ENCODE data around the gene IFNL4.
"Not testable (repeated sequence)": the region's sequence is repeated elsewhere in the genome, so short reads cannot be mapped to it uniquely, and the experiment has no call there.

The IFNL4 gene

DNA sequence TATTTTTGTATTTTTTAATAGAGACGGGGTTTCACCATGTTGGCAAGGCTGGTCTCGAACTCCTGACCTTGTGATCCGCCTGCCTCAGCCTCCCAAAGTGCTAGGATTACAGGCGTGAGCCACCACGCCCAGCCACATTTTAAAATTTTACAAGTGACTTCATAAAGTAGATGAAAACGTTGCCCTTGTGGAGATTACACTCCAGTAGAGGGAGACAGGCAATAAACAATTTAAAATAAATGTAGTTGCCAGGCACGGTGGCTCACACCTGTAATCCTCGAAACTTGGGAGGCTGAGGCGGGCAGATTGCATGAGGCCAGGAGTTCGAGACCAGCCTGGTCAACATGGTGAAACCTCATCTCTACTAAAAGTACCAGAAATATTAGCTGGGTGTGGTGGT lies 29.5 kb downstream of the IFNL4 start:
- DNase-seq, result not testable (repeated sequence)

DNA sequence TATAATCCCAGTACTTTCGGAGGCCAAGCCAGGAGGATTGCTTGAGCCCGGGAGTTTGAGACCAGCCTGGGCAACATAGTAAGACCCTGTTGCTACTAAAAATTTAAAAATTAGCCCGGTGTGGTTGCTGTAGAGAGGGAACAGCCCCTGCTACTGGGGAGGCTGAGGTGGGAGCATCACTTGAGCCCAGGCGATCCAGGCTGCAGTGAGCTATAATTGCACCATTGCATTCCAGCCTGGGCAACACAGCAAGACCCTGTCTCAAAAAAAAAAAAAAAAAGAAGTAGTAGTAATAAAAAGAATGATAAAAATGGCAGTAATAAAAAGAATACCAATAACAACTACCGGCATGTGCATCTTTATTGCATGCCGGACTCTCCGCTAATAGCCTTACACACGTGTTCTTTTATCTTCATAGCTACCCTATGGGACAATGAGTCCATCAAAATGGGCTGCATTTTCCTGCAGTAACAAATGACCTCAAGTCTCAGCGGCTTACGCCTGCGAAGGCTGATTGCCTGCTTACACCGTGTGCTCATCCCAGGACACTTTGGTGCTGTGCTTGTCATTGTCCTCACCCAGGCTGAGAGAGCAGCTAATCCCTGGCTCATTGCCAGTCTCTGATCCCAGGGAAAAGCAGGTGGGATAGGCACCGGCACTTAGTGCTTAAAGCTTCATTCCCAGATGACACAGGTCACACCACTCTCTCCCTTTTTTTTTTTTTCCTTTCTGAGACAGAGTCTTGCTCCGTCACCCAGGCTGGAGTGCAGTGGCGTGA lies 30.2 kb downstream of the IFNL4 start:
- DNase-seq, result no peak

DNA sequence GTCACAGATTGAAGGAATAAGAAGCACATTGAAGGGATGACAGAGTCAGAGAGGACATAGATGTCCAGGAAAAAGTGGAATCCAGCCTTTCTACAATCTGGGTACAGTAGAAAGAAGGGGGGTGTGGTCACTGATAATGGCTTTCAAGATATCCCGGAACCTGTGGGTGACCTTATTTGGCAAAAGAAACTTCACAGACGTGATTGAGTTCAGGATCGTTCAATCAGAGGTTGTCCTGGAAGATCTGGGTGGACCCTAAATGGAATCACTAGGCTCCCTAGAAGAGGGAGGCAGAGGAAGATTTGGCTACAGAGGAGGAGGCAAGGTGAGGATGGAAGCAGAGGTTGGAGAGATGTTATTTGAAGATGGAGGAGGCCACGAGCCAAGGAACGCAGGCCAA lies 31.6 kb downstream of the IFNL4 start:
- no peak for DNase-seq

DNA sequence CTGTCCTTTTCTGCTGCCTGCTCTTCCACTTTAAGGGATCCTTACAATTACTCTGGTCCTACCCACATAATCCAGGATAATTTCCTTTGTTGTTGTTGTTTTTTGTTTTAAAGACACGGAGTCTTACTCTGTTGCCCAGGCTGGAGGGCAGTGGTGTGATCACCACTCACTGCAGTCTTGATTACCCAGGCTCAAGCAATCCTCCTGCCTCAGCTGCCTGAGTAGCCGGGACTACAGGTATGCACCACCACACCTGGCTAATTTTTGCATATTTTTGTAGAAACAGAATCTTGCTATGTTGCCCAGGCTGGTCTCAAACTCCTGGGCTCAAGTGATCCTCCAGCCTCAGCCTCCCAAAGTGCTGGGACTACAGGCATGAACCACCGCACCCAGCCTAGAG lies 33.3 kb downstream of the IFNL4 start:
- not testable (repeated sequence) for DNase-seq

DNA sequence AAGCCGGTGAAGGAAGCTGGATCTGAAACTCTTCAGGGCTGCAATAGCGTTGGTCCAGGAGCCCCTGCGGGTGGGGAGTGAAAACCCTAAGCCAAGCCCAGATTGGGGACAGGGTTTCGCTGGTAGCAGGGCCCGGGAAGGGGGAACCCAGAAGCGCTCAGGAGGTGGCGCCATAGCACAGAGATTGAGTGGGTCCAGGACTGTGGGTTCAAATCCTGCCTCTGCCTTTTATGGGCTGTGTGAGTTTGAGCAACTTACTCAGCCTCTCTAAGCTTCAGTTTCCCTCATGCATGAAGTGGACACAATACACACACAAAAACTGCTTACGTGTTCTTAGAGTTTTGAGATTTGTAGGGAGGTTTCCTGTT lies 36.3 kb downstream of the IFNL4 start:
- DNase-seq, result no peak

DNA sequence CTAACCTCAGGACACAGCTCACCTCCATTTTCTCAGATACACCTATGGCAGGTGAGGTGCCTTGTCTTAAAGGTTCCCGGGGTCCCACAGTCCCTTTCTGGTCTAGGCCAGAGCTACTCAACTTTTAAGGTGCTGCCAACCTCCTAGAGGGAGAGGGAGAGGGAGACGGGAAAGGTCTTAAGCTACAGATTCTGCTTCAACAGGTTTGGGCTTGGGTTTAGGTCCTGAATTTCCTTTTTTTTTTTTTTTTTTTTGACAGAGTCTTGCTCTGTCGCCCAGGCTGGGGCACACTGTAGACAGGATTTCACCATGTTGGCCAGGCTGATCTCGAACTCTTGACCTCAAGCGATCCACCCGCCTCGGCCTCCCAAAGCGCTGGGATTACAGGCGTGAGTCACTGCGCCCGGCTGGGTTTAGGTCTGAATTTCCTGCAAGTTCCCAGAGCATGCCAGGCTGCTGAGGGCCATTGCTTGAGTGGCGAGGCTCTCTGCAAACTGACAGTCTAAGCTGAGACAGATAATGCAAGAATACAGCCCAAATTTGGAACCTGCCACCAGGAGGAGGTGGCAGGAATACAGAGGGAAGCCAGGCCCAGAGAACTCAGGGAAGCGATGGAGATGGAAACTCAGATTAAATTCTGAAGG lies 36.8 kb downstream of the IFNL4 start:
- DNase-seq, result no peak

DNA sequence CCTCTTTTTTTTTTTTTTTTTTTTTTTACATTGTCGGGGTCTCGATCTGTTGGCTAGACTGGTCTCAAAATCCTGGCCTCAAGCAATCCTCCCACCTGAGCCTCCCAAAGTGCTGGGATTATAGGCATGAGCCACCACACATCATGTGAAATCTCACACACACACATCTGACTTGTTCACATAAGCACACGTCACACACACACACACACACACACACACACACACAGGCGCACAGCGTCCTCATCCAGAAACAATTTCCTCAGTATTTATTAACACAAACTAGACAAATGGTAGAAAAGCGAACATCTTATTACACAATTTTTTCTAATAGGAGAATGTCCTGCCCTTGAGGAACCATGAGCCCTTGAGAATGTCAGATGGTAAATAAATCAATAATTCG lies 39.5 kb downstream of the IFNL4 start:
- DNase-seq, result no peak

DNA sequence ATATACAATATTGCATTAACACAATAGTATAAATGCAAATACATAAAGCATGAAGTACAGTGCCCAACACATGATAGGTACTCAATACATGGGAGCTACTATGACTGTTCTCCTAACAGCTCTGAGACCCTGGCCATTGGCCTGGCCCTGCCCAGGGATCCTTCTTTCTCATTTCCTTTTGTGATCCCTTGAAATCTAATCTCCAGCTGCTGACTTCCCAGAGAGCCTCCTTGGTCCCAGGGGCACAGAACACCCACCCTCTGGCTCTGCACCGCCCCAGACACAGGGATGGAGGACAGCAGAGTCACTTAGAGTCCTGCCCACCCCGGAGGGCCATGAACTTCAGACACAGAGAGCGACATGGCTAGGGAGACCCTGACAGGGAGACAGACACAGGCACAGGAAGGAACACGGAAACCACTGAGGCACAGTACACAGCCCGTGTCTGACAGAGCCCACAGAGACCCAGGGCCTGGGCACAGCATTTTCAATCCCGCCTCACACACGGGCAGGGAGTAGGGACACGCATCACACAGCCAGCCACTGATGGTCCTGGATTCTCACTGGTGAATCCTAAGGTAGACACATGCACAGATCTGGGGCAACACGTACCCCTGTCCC lies 40.4 kb downstream of the IFNL4 start:
- no peak for DNase-seq

DNA sequence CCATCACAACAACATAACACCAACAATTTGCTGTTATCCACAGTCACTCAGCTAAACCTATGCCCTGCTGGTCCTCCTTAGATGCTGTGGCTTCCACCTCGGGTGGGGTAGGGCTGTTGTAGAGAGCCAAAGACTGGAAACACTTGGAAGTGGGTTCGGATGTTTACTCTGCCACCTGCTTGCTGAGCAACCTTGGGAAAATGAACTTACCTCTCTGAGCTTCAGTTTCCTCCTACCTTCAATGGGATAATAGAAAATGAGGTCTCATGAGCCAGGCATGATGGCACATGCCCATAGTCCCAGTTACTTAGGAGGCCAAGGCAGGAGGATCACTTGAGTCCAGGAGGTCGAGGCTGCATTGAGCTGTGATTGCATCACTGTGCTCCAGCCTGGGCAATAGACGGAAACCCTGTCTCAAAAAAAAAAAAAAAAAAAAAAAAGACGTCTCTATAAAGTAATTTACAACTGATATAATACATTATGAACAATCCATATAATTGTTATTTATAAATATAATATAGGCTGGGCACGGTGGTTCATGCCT lies 41.3 kb downstream of the IFNL4 start:
- DNase-seq, result no peak

DNA sequence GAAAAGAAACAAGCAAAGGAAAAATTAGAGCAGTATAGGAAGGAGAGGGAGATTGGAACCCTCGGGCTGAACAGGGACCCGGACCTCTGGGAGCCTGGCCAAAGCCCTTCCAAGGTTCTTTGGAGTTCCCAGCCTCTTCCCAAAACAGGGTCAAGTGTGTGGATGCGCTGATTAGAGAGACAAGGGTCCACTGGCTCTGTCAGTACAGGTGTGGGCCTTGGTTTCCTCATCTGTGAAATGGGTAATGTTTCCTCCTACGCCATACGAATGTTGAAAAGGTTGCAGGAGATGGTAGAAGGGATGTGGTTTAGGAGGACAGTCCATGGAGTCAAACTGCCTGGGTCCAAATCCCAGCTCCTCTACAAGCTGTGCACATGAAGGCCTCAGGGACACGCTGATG lies 42.5 kb downstream of the IFNL4 start:
- DNase-seq, result no peak

DNA sequence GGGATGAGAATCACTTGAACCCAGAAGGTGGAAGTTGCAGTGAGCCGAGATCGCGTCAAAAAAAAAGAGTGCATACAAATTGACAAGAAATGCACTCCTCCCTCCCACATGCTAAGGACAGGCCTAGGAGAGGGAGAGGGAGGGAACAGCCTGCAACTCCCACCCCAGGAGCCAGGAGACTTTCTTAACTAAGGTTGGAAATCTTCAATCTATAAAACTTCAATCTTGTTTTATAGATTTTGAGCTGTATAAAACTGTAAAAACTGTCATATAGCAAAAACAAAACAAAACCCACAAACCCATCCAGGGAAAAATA lies 43.2 kb downstream of the IFNL4 start:
- no peak for DNase-seq

DNA sequence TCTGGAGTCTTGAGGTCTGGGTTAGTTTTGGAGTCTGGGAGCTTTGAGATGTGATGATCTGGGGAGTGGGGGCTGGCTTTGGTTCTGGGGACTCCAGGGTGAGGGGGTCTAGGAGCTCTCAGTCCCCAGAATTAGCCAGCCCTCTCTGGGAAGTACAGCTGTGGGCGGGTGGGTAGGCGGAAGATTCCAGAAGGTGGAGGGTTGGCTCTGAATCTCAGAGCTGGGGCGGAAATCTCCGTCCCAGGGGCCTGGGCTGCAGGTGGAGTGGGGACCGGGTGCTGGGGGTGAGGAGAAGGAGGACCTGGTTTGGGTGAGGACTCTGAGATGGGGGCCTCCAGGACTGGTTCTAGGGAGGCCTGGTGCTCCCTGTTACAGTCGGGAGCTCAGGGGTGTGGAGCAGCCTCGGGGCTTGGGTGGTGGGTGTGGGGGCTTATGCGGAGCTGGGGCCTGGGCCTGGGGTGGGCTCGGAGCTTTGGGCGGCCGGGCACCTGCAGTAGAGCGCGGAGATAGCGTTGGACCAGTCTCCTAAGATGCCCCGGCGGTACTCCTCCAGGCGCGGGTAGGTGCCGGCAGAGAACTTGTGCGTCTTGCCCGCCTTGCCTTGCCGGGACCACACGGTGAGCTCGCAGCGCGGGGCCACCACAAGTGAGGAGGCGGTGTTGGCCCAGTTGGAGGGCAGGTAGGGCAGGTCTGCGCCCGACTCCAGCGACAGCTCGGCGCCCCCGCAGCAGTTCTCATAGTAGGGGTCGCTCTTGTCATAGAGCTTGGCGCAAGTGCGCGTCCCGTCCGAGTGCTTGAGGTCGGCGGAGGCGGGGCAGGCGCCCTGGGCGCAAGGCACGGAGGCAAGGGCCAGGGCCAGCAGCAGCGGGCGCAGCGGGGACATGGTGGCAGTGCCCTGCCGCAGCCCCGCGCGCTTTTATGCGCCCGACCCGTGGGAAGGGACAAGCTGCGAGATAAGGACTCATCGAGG lies 45.0 kb downstream of the IFNL4 start, which contains the start of gene SYCN:
Gene SYCN (minus strand): TSS at position 892 of the 970 bp plus-strand sequence. CDS start 9 bp downstream, at position 883.
- DNase-seq, result no peak

DNA sequence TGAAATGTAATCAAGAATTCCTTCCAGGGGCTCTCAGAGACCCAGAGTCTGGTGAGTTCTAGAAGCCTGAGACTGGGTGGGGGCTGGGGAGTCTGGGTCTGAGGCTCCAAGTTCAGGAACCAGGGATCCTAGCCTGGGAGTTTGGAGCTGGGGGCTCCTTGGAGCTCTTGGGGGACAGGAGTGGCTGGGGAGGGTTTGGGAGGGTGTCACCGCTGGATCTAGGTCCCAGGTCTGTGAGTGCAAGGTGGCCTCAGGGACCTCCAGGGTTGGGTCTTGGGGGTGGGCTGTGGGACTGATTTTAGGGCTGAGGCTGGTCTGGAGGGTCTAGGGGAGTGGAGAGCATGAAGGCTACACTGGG lies 45.7 kb downstream of the IFNL4 start:
- no peak for DNase-seq

DNA sequence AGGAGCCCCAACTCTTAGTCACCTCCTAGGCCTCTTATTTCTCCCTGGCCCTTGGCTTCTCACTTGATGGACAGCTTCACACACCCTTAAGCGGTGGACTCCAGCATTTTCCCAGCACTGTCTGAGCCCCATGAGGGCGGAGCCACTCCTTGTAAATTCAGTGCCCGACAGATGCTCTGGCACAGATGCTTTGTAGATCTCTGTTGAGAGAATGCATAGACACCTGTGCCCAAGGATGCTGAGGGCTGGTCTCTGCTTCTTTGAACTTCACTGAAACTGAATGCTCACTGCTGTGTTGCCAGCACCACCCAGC lies 47.9 kb downstream of the IFNL4 start:
- DNase-seq, result no peak

DNA sequence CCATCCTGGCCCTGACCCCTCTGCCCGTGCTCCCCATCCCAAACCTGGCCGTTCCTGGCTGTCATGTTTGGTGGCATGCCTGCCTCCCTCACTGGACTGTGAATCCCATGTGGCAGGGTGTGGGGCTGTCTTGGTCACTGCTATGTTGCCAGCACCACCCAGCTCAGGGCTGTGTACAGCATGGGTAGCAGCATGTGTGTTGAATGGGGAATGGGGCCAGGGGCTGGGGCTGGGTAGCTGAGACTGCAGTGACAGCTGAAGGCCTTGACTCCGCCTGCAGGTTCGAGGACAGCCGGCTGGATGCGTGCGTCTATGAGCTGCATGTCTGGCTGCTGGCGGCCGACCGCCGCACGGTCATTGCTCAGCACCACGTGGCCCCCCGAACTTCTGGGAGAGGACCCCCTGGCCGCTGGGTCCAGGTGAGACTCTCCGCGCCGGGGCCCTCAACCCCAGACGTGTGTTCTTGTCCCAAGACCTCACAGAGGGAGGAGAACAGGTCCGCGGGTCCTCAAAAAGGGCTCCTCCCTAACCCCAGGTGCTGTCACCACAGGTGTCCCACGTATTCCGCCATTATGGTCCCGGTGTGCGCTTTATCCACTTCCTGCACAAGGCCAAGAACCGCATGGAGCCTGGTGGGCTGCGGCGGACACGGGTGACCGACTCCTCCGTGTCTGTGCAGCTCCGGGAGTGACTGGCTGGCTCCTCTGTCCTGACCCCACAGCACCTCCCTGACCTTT lies 48.4 kb downstream of the IFNL4 start:
- DNase-seq, result no peak

DNA sequence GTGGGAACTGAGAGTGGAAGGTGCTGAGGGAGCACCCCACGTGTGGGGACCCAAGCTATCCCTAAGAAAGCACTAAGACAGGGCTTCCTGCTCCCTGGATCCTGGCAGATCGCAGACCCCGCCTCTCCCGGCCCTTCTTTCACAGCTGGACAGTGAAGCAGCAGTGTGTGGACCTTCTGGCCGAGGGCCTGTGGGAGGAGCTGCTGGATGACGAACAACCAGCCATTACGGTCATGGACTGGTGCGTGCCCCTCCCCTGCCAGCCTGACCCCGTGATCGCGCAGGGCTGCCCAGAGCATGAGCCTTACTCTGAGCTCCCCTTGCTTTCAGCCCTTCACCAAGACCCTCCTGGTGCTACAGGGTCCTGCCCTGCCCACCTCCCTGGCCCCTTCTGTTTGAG lies 49.6 kb downstream of the IFNL4 start:
- no peak for DNase-seq

DNA sequence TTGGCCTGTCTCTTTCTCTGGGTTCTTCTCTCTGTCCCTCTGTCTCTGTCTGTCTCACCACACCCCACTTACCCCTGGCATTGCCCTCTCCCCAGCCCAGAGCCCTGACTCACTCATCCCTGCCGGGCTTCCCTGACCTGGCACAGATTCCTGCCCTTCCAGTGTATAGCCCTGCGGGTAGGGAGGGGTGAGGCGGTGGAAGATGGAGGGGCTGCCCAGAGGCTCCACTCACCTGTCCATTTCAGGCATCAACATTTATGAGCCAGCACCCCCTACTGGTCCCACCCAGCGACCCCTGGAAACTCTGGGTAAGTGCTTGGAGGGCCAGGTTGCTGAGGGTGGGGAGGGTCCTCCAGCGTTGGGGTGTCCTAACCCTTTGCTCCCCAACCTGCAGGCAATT lies 50.8 kb downstream of the IFNL4 start:
- DNase-seq, result no peak

DNA sequence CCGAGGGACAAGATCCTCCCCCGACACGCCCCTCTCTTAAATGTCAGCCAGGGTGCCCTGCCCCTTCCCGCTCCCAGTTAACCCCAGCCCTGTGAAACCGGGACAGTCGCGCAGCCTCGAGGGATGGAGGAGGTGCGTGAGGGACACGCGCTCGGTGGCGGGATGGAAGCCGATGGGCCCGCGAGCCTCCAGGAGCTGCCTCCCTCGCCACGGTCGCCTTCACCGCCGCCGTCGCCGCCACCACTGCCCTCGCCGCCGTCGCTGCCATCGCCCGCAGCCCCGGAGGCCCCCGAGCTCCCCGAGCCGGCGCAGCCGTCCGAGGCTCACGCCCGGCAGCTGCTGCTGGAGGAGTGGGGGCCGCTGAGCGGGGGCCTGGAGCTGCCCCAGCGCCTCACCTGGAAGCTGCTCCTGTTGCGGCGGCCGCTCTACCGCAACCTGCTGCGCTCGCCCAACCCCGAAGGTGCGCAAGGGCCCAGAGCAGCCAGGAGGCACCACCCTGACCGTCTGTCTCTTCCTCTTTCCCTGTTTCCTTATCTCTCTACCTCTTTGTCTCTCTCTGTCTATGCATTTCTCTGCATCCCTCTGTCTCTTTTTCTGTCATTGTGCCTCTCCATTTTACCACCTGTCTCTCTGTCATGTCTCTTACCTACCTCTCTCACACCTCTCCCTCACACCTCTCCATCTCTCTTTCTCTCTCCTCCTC lies 51.6 kb downstream of the IFNL4 start, which contains the start of gene NCCRP1:
Gene NCCRP1 (plus strand): TSS at position 105 of the 703 bp plus-strand sequence. CDS start 19 bp downstream, at position 124.
- DNase-seq, result no peak

DNA sequence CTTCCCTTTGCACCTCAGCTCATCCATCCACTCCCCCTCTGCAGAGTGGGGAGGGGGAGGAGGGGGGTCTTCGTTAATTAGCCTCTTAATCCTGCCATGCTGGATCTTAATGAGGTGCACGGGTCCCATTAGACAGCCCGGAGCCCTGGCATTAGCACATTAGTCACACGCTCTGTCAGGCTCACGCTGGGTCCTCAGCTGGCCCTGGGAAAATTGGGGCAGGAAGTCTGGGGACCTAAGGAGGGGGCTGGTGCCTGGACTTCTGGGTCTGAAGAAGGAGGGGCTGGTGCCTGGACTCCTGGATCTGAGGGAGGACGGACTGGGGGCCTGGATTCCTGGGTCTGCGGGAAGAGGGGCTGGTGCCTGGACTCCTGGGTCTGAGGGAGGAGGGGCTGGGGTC lies 52.3 kb downstream of the IFNL4 start:
- DNase-seq, result no peak
